Gastrocnemius medialis (tissue), 4 donors: ENCODE data around the gene GCK. TPM values are rescaled to one million over a fixed set of nuclear protein-coding genes. Genes with fewer than 3 reads are reported as not detected.
"Not testable (repeated sequence)": the region's sequence is repeated elsewhere in the genome, so short reads cannot be mapped to it uniquely, and the experiment has no call there.

Source experiments
- ATAC-seq, 2 donors: fragments of 150-250 bp; one replicate each; pipeline ENCODE4 v1.9.1; 2016
- DNase-seq, 2 donors: peaks; one replicate each; pipeline ENCODE4 v3.0.0-alpha.2; 2019
- H3K27ac ChIP-seq, 4 donors: fragments of 200-600 bp; sonication (generic); 1 replicate in 1 of 4; 2 replicates in 3 of 4; pipeline ENCODE4 v1.5.1; 2016 to 2018; ENCODE audit warnings: mild to moderate bottlenecking in 2 of 4, moderate library complexity in 1 of 4
- H3K27me3 ChIP-seq, 3 donors: fragments of 200-600 bp; sonication (generic) in 2 of 3; 1 replicate in 1 of 3; 2 replicates in 2 of 3; pipeline versions ENCODE4 v1.5.1 to v1.6.0; 2016 to 2019; ENCODE audit warnings: mild to moderate bottlenecking in 1 of 3, moderate library complexity in 1 of 3
- H3K36me3 ChIP-seq, 2 donors: fragments of 200-600 bp; sonication (generic) in 1 of 2; one replicate each; pipeline ENCODE4 v1.5.1; 2017 to 2018
- H3K4me1 ChIP-seq, 2 donors: fragments of 200-600 bp; sonication (generic) in 1 of 2; one replicate each; pipeline ENCODE4 v1.5.1; 2016 to 2017; ENCODE audit warnings: mild to moderate bottlenecking in 2 of 2
- H3K4me3 ChIP-seq, 4 donors: fragments of 200-600 bp; sonication (generic) in 3 of 4; 1 replicate in 1 of 4; 2 replicates in 3 of 4; pipeline ENCODE4 v1.5.1; 2016 to 2019; ENCODE audit warnings: mild to moderate bottlenecking in 2 of 4
- H3K9me3 ChIP-seq, 3 donors: fragments of 200-600 bp; sonication (generic) in 2 of 3; 1 replicate in 1 of 3; 2 replicates in 2 of 3; pipeline ENCODE4 v1.5.1; 2016 to 2019
- POLR2A ChIP-seq, 2 donors: fragments of 450-650 bp; IDR thresholded peaks; one replicate each; pipeline ENCODE4 v1.6.1; 2017; ENCODE audit warnings: antibody characterized with exemption in 2 of 2, mild to moderate bottlenecking in 2 of 2, moderate library complexity in 2 of 2
- in situ Hi-C, 4 donors: fragments of 200-750 bp; cut with MboI; loops; one replicate each; pipeline versions ENCODE4 v1.15.0 to v1.8.0; 2017; ENCODE audit warnings: low sequenced_read_pairs in 4 of 4
- intact Hi-C: fragments of 100-400 bp; cut with DNase I; formaldehyde crosslinking; loops from one replicate; pipeline ENCODE4 v1.15.1; 2023; ENCODE audit warnings: low total_unique reads
- total RNA-seq, 4 donors: library from RNA; depleted of rRNA; stranded (reverse); fragments of >200 nt; gene quantifications; one replicate each; pipeline versions ENCODE4 v1.1.0 to v1.2.3, GENCODE V29; 2016
- TF ChIP-seq, protein P1 (sequence below), 5 experiments: fragments of 450-650 bp in 3 of 5; fragments of 200-600 bp in 2 of 5; sonication (generic) in 2 of 5; IDR thresholded peaks in 4 of 5; conservative IDR thresholded peaks in 1 of 5; 1 replicate in 4 of 5; 2 replicates in 1 of 5; pipeline ENCODE4 v1.5.1; 2016 to 2019; ENCODE audit warnings: antibody characterized with exemption in 5 of 5, mild to moderate bottlenecking in 3 of 5, moderate library complexity in 3 of 5

Gene GCK
- total RNA-seq, 4 donors from 2014 or later: 0.33 TPM; not detected in 3

DNA sequence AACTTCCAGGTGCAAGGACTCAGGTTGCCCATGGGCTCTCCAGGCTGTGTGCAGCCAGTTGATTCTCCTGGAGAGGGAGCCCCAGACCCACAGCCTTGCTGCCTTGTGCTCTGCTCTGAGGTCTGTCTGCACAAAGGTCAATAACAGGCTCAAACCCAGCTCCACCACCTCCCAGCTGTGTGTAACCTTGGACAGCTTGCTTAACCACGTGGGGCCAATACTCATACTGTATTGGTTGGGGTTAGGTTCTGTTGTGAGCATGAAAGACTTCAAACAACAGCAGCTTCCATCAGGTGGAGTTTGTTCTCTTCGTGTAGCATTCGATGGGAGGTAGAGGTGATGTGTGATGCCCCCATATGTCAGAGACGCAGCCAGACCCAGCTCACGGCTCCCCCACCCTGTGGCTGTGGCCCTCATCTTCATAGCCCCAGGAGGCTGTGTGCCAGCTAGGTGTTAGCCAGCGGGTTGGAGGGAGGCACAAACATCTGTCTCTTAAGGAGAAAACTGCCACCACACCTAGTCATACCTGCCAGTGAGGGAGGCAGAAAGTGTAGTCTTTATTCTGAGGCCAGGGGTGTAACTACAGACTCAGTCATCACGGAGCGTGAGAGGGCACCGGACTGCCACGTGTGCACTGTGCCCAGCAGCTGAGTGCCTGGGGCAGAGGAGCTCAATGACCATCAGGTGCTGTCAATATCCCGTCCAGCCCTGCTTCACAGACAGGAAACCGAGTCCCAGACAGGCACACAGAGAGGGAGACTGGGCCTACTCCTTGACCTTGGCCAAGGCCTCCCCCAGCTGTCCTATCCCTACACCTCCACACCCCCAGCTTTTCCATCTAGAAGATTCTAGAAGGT lies 57.8 kb downstream of the GCK start:
- intact Hi-C loops (no loop called here), in situ Hi-C loops (no loop called here)
- DNase-seq (no peak), ATAC-seq (no peak)
- H3K9me3 ChIP-seq: no peaks in the 10 kb centered on the region
- no peaks in the 10 kb centered on the region for H3K27me3 ChIP-seq
- no peak overlapping the region for H3K27ac ChIP-seq
- H3K4me1 ChIP-seq: peaks cover 4 to 8% of the 10 kb centered on the region in 2 donors
- H3K36me3 ChIP-seq: no peaks in the 10 kb centered on the region
- H3K4me3 ChIP-seq: no peak overlapping the region
- TF ChIP-seq, protein P1, sequence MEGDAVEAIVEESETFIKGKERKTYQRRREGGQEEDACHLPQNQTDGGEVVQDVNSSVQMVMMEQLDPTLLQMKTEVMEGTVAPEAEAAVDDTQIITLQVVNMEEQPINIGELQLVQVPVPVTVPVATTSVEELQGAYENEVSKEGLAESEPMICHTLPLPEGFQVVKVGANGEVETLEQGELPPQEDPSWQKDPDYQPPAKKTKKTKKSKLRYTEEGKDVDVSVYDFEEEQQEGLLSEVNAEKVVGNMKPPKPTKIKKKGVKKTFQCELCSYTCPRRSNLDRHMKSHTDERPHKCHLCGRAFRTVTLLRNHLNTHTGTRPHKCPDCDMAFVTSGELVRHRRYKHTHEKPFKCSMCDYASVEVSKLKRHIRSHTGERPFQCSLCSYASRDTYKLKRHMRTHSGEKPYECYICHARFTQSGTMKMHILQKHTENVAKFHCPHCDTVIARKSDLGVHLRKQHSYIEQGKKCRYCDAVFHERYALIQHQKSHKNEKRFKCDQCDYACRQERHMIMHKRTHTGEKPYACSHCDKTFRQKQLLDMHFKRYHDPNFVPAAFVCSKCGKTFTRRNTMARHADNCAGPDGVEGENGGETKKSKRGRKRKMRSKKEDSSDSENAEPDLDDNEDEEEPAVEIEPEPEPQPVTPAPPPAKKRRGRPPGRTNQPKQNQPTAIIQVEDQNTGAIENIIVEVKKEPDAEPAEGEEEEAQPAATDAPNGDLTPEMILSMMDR (IDR thresholded peaks at IDR 0.05 in 4 of 5, conservative IDR thresholded peaks at IDR 0.05 in 1 of 5): no peak
- TF ChIP-seq POLR2A (IDR thresholded peaks at IDR 0.05): no peak

DNA sequence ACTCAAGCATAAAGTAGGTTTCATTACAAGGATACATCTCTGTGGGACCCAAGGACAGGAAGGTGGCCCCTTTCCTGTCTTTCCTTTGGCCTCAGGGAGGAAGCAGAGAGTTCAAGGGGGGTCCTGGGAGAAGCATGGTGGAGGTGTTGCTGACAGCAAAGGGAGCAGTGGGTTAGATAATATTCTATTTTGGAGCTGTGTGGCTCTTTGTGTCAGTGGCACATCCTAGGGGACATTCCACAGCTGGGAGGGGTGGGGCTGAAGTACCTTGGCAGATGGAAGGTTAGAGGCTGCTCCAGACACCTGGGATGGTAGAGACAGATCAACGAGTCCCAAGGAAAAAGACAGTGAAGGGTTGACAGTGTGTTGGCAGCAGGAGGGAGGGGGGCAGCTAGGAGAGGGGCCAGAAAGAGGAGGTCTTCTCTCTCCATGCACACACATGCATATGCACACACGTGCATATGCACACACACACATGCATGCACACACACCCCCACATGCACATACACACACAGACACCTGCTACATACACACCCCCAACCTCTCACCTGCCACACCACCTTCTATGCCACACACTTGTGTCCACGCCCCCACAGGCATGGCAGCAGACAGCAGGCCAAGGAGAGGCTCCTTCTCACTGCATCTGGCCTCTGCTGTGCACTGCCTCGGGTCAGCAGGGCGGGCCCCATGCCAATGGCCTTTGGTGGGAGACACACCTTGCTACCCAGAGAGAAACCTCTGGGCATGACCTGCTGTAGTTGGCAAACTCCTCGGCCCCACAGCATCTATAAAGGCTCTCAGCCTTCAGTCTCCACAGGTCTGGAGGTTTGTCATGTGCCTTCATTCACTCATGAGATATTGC lies 60.3 kb downstream of the GCK start:
- Histone ChIP-seq H3K27me3 (no peaks in the 10 kb centered on the region), H3K9me3 (no peaks in the 10 kb centered on the region), H3K27ac (no peak overlapping the region), H3K4me1 (peaks cover 4 to 8% of the 10 kb centered on the region in 2 donors), H3K36me3 (no peaks in the 10 kb centered on the region), H3K4me3 (no peak overlapping the region)
- in situ Hi-C loops: no loop called here
- ATAC-seq: no peak
- DNase-seq: no peak
- TF ChIP-seq, protein P1 (IDR thresholded peaks at IDR 0.05 in 4 of 5, conservative IDR thresholded peaks at IDR 0.05 in 1 of 5): no peak
- no peak for TF ChIP-seq POLR2A (IDR thresholded peaks at IDR 0.05)
- intact Hi-C loops: loop anchor here (10.0 kb wide), 1 partner anchor 366 kb away; the partner anchor contains the start of gene NUDCD3

DNA sequence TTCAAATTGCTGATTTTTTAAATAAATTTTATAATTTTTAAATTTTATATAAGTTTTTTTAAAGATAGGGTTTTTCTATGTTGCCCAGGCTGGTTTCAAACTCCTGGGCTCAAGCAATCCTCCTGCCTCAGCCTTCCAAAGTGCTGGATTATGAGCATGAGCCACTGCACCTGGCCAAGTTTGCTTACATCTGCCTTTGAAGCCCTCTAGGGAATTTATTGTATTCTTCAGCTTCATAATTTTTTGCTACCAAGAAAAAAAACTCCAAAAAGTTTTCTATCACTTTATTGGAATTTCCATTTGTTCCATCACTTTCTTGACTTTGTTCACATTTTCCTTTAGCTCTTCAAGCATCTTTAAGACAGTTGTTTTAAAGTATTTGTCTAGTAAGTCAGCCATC lies 62.1 kb downstream of the GCK start:
- in situ Hi-C loops: no loop called here
- TF ChIP-seq POLR2A (IDR thresholded peaks at IDR 0.05): no peak
- TF ChIP-seq, protein P1 (IDR thresholded peaks at IDR 0.05 in 4 of 5, conservative IDR thresholded peaks at IDR 0.05 in 1 of 5): no peak
- intact Hi-C loops: loop anchor here (10.0 kb wide), 1 partner anchor 368 kb away; the partner anchor contains the start of gene NUDCD3
- Histone ChIP-seq H3K9me3 (no peaks in the 10 kb centered on the region), H3K27ac (no peak overlapping the region), H3K36me3 (no peaks in the 10 kb centered on the region), H3K27me3 (no peaks in the 10 kb centered on the region), H3K4me3 (no peak overlapping the region), H3K4me1 (peaks cover 7 to 14% of the 10 kb centered on the region in 2 donors)
- no peak for ATAC-seq
- DNase-seq: no peak

DNA sequence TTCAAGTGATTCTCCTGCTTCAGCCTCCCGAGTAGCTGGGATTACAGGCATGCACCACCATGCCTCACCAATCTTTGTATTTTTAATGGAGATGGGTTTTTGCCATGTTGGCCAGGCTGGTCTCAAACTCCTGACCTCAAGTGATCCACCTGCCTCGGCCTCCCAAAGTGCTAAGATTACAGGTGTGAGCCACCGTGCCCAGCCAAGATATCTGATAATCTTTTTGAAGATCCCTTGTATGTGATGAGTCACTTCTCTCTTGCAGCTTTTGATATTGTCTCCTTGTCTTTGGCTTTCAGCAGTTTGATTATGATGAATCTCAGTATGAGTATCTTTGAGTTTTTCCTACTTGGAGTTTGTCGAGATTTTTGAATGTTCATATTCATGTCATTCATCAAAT lies 62.7 kb downstream of the GCK start:
- H3K4me1 ChIP-seq: peaks cover 13 to 17% of the 10 kb centered on the region in 2 donors

More for the DNA sequence above, 62.7 kb downstream of the GCK start:
- H3K9me3 ChIP-seq, H3K27ac ChIP-seq, H3K27me3 ChIP-seq, H3K4me3 ChIP-seq, DNase-seq, in situ Hi-C loops, ATAC-seq, H3K36me3 ChIP-seq: not testable (repeated sequence)
- intact Hi-C loops: loop anchor here (10.0 kb wide), 1 partner anchor 368 kb away; the partner anchor contains the start of gene NUDCD3
